SK-N-SH (cell line): ENCODE results near the gene C3orf20. TPM values are rescaled to one million over a fixed set of nuclear protein-coding genes. Genes with fewer than 3 reads are reported as not detected.
"Not testable (repeated sequence)": the region's sequence is repeated elsewhere in the genome, so short reads cannot be mapped to it uniquely, and the experiment has no call there.

Experiments
- CTCF ChIA-PET: fragments of 300-600, 350-600 bp; formaldehyde crosslinking; extraction: SDS; loops from one replicate; lab custom pipeline; 2021; lab: Yijun Ruan, JAX
- POLR2A ChIA-PET: fragments of 350-600 bp; sonication (Branson Sonifier 250); formaldehyde crosslinking; extraction: SDS; loops from one replicate; lab custom pipeline; 2020; ENCODE audit warnings: antibody characterized with exemption, inconsistent platforms; lab: Yijun Ruan, JAX
- DNase-seq: peaks from one replicate; pipeline ENCODE4 v3.0.0; 2012
- H2AFZ ChIP-seq: fragments of 200-600 bp; sonication (generic); 2 replicates; pipeline ENCODE4 v1.8.1; 2016; ENCODE audit warnings: antibody characterized with exemption, mild to moderate bottlenecking, low read depth
- H3F3A ChIP-seq: fragments of 200-600 bp; sonication (generic); replicated peaks from 2 replicates; pipeline ENCODE3; 2016; ENCODE audit warnings: antibody characterized with exemption, mild to moderate bottlenecking; ENCODE audit not compliant: insufficient read depth
- H3K27ac ChIP-seq, 2 experiments: fragments of 200-500 bp in 1 of 2; fragments of 200-600 bp in 1 of 2; sonication (Bioruptor generic) in 1 of 2; sonication (generic), shearing (Covaris generic) in 1 of 2; 2 replicates each; pipeline versions ENCODE4 v1.5.1 to v1.6.1; 2014 to 2016; ENCODE audit warnings: low read depth in 2 of 2, inconsistent platforms in 1 of 2, low read length in 1 of 2, mild to moderate bottlenecking in 1 of 2, mixed read lengths in 1 of 2
- H3K27me3 ChIP-seq: fragments of 200-600 bp; sonication (generic), shearing (Covaris generic); 2 replicates; pipeline ENCODE4 v1.6.1; 2016; ENCODE audit warnings: mixed run types; ENCODE audit not compliant: insufficient read depth
- H3K36me3 ChIP-seq, 2 experiments: fragments of 200-500 bp in 1 of 2; fragments of 200-600 bp in 1 of 2; sonication (Bioruptor generic) in 1 of 2; sonication (generic) in 1 of 2; replicated peaks in 1 of 2; 2 replicates each; pipeline versions ENCODE3 to v1.5.1; 2014 to 2016; ENCODE audit warnings: low read length in 1 of 2, mild to moderate bottlenecking in 1 of 2; ENCODE audit not compliant: insufficient read depth in 2 of 2, control insufficient read depth in 1 of 2
- H3K4me1 ChIP-seq, 2 experiments: fragments of 200-500 bp in 1 of 2; fragments of 200-600 bp in 1 of 2; sonication (Bioruptor generic) in 1 of 2; sonication (generic), shearing (Covaris generic) in 1 of 2; 2 replicates each; pipeline versions ENCODE4 v1.5.1 to v1.6.1; 2014 to 2016; ENCODE audit warnings: low read depth in 1 of 2, low read length in 1 of 2, mixed run types in 1 of 2; ENCODE audit not compliant: insufficient read depth in 2 of 2, control insufficient read depth in 1 of 2
- H3K4me2 ChIP-seq: fragments of 200-600 bp; sonication (generic), shearing (Covaris generic); 2 replicates; pipeline ENCODE4 v1.6.1; 2017; ENCODE audit warnings: mixed run types
- H3K4me3 ChIP-seq, 2 experiments: fragments of 200-500 bp in 1 of 2; fragments of 200-600 bp in 1 of 2; sonication (Bioruptor generic) in 1 of 2; sonication (generic), shearing (Covaris generic) in 1 of 2; 2 replicates each; pipeline versions ENCODE4 v1.5.1 to v1.8.1; 2014 to 2016; ENCODE audit warnings: low read depth in 2 of 2, inconsistent platforms in 1 of 2, low read length in 1 of 2, mild to moderate bottlenecking in 1 of 2, mixed read lengths in 1 of 2, moderate library complexity in 1 of 2
- H3K79me2 ChIP-seq: fragments of 200-600 bp; sonication (generic); 2 replicates; pipeline ENCODE4 v1.8.1; 2017; ENCODE audit warnings: mild to moderate bottlenecking; ENCODE audit not compliant: insufficient read depth
- H3K9ac ChIP-seq: fragments of 200-600 bp; sonication (generic); 2 replicates; pipeline ENCODE4 v1.6.1; 2017; ENCODE audit warnings: mixed run types
- H3K9me2 ChIP-seq: fragments of 200-600 bp; sonication (generic); 2 replicates; pipeline ENCODE4 v1.6.1; 2017; ENCODE audit warnings: mixed run types
- H3K9me3 ChIP-seq: fragments of 200-600 bp; sonication (generic); 2 replicates; pipeline ENCODE4 v1.6.1; 2017; ENCODE audit warnings: mixed run types, mild to moderate bottlenecking, moderate library complexity
- H4K20me1 ChIP-seq: fragments of 200-600 bp; sonication (generic); 2 replicates; pipeline ENCODE4 v1.6.1; 2017; ENCODE audit warnings: mild to moderate bottlenecking, mixed run types; ENCODE audit not compliant: insufficient read depth
- CHD2 ChIP-seq: fragments of 150-350 bp; IDR thresholded peaks from 2 replicates; pipeline ENCODE4 v1.6.1; 2018; ENCODE audit warnings: low read length; ENCODE audit not compliant: partially characterized antibody
- GATA2 ChIP-seq: sonication (generic); formaldehyde crosslinking; IDR thresholded peaks from 2 replicates; pipeline ENCODE4 v1.5.0; 2020; ENCODE audit warnings: mild to moderate bottlenecking, missing genetic modification reagents
- JUND ChIP-seq: IDR thresholded peaks from 2 replicates; pipeline ENCODE4 v1.4.0; 2012
- POLR2AphosphoS5 ChIP-seq: IDR thresholded peaks from 2 replicates; pipeline ENCODE4 v1.6.1; 2012; ENCODE audit warnings: low read depth, low read length
- RAD21 ChIP-seq: IDR thresholded peaks from 2 replicates; pipeline ENCODE4 v1.6.1; 2012; ENCODE audit warnings: mild to moderate bottlenecking, low read length
- WGBS: methylation state at CpG from one replicate; pipeline ENCODE4 v1.1.6; 2017; ENCODE audit warnings: low lambda C conversion rate; 5-methylcytosine and 5-hydroxymethylcytosine counted together
- polyA plus RNA-seq, 3 experiments: library from polyadenylated mRNA; depleted of rRNA; stranded (reverse); fragments of >200 nt; gene quantifications; 2 replicates each; pipeline ENCODE4 v1.2.3, GENCODE V29; 2012
- TF ChIP-seq, protein P1 (sequence below): fragments of 200-600 bp; sonication (generic); IDR thresholded peaks from 2 replicates; pipeline ENCODE4 v1.6.1; 2017; ENCODE audit warnings: antibody characterized with exemption, mild to moderate bottlenecking, moderate library complexity
- TF ChIP-seq, protein P2 (sequence below): IDR thresholded peaks from 2 replicates; pipeline ENCODE4 v1.6.1; 2012; ENCODE audit warnings: mild to moderate bottlenecking, low read depth, low read length, moderate library complexity

The C3orf20 gene
- polyA plus RNA-seq, 1 of the 3 experiments (the other 2 are of a cell fraction), result not detected

DNA sequence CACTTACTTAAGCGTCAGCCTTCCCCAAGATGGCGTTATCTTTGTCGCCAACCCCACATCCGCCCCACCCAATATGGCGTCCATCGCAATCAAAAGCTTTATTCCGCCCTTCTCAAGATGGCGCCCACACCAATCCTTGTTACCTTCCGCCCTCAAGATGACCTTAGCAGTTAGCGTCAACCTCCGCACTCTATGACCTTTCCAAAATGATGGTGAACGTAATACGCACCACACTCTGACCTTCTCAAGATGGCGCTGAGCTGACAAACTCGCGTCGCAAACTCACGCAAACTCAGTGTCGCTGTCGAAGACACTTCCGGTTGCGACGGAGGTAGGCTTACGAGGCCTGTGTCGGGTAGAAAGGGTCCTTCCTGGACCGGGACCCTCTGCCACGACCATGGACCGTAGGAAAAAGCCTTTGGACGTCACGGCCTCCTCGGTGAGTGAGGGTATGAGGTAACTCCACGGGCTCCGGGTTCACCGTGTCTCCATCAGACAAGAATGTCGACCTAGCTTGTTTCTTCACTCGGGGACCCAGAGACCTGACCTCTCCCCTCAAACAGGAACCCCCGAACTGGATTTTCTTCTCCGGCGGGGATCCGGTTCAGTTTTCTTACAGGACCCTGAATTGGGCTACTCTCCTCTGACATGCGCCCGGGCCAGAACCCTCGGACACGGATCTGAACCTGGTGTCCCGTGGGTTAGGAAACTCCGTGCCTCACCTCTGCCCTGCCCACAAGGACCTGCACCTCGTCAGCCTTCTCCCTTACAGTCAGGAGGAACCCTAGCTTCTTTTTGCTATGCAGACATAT is 23.3 kb upstream of the C3orf20 start, which contains the start of gene CCDC174 (continued):
- TF ChIP-seq, protein P1, sequence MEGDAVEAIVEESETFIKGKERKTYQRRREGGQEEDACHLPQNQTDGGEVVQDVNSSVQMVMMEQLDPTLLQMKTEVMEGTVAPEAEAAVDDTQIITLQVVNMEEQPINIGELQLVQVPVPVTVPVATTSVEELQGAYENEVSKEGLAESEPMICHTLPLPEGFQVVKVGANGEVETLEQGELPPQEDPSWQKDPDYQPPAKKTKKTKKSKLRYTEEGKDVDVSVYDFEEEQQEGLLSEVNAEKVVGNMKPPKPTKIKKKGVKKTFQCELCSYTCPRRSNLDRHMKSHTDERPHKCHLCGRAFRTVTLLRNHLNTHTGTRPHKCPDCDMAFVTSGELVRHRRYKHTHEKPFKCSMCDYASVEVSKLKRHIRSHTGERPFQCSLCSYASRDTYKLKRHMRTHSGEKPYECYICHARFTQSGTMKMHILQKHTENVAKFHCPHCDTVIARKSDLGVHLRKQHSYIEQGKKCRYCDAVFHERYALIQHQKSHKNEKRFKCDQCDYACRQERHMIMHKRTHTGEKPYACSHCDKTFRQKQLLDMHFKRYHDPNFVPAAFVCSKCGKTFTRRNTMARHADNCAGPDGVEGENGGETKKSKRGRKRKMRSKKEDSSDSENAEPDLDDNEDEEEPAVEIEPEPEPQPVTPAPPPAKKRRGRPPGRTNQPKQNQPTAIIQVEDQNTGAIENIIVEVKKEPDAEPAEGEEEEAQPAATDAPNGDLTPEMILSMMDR, result no peak
- TF ChIP-seq, protein P2, sequence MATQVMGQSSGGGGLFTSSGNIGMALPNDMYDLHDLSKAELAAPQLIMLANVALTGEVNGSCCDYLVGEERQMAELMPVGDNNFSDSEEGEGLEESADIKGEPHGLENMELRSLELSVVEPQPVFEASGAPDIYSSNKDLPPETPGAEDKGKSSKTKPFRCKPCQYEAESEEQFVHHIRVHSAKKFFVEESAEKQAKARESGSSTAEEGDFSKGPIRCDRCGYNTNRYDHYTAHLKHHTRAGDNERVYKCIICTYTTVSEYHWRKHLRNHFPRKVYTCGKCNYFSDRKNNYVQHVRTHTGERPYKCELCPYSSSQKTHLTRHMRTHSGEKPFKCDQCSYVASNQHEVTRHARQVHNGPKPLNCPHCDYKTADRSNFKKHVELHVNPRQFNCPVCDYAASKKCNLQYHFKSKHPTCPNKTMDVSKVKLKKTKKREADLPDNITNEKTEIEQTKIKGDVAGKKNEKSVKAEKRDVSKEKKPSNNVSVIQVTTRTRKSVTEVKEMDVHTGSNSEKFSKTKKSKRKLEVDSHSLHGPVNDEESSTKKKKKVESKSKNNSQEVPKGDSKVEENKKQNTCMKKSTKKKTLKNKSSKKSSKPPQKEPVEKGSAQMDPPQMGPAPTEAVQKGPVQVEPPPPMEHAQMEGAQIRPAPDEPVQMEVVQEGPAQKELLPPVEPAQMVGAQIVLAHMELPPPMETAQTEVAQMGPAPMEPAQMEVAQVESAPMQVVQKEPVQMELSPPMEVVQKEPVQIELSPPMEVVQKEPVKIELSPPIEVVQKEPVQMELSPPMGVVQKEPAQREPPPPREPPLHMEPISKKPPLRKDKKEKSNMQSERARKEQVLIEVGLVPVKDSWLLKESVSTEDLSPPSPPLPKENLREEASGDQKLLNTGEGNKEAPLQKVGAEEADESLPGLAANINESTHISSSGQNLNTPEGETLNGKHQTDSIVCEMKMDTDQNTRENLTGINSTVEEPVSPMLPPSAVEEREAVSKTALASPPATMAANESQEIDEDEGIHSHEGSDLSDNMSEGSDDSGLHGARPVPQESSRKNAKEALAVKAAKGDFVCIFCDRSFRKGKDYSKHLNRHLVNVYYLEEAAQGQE, result no peak
- TF ChIP-seq GATA2 (peak; percentile 59), CHD2 (peak; percentile 97), RAD21 (no peak), POLR2AphosphoS5 (peak; percentile 91), JUND (no peak)

DNA sequence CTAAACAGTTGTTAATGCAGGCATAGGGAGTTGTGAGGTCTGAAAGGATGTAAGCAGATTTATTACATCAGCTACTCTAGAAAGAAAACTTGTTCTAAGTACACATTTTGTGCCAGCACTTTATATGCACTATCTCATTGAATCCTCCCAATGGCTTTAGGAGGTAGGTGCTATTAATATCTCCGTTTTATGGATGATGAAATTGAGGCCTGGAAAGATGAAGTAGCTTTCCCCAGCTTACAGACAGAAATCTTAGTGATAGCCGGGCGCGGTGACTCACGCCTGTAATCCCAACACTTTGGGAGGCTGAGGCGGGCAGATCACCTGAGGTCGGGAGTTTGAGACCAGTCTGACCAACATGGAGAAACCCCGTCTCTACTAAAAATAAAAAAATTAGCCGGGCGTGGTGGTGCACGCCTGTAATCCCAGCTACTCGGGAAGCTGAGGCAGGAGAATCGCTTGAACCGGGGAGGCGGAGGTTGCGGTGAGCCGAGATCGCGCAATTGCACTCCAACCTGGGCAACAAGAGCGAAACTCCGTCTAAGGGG is 22.5 kb upstream of the C3orf20 start:
- DNase-seq, H3K9me2 ChIP-seq, H4K20me1 ChIP-seq, H3K9me3 ChIP-seq, H3F3A ChIP-seq, H3K27me3 ChIP-seq: not testable (repeated sequence)
- Histone ChIP-seq H2AFZ (peak overlapping the region; percentile 87), H3K27ac (peak overlapping the region; percentile 77 to 78; a peak in 3 of 4 replicates), H3K4me3 (peak overlapping the region; percentile 94 to 99), H3K36me3 (peaks cover 34 to 36% of the 10 kb centered on the region in 2 experiments), H3K4me1 (peaks cover 14 to 16% of the 10 kb centered on the region in 2 experiments; a peak in 3 of 4 replicates), H3K79me2 (peaks cover 31% of the 10 kb centered on the region), H3K4me2 (peak overlapping the region; percentile 92), H3K9ac (peak overlapping the region; percentile 89)
- CTCF ChIA-PET, result interaction anchor here (0.7 to 2.0 kb wide), 8 partner anchors 17 to 268 kb away, joined by 3 to 9 read pairs (median 4); partner anchors contain the start of gene C3orf20
- 80% methylated on average over 21 of the region's 21 CpGs for WGBS
- POLR2A ChIA-PET, result interaction anchor here (1.0 to 1.8 kb wide), 4 partner anchors 13 to 269 kb away, joined by 3 to 6 read pairs (median 4); no protein-coding TSS in a partner anchor
